Spleen (tissue), 11 donors: Measurements from ENCODE around the gene SLC26A1. TPM values are rescaled to one million over a fixed set of nuclear protein-coding genes. Genes with fewer than 3 reads are reported as not detected.

ENCODE experiments used
- DNase-seq: peaks from one replicate; pipeline ENCODE4 v3.0.0-alpha.2; 2020
- H3K27ac ChIP-seq, 8 donors: fragments of 200-600 bp; sonication (generic) in 7 of 8; 1 replicate in 4 of 8; 2 replicates in 4 of 8; pipeline versions ENCODE4 v1.5.0 to v1.8.0; 2016 to 2021; ENCODE audit warnings: inconsistent platforms in 4 of 8, mild to moderate bottlenecking in 4 of 8, moderate library complexity in 1 of 8
- H3K27me3 ChIP-seq, 7 donors: fragments of 200-600 bp; sonication (generic) in 6 of 7; replicated peaks in 1 of 7; 1 replicate in 4 of 7; 2 replicates in 3 of 7; pipeline versions ENCODE4 v1.5.0 to v1.8.0; 2016 to 2021; ENCODE audit warnings: inconsistent platforms in 3 of 7, mild to moderate bottlenecking in 1 of 7
- H3K36me3 ChIP-seq, 6 donors: fragments of 200-600 bp; sonication (generic) in 5 of 6; 1 replicate in 4 of 6; 2 replicates in 2 of 6; pipeline versions ENCODE4 v1.5.0 to v1.8.0; 2016 to 2021; ENCODE audit warnings: inconsistent platforms in 2 of 6
- H3K4me1 ChIP-seq, 6 donors: fragments of 200-600 bp; sonication (generic) in 5 of 6; 1 replicate in 3 of 6; 2 replicates in 3 of 6; pipeline versions ENCODE4 v1.5.0 to v1.8.0; 2016 to 2021; ENCODE audit warnings: inconsistent platforms in 3 of 6
- H3K4me3 ChIP-seq, 8 donors: fragments of 200-600 bp; sonication (generic) in 7 of 8; 1 replicate in 4 of 8; 2 replicates in 4 of 8; pipeline versions ENCODE4 v1.5.0 to v1.8.0; 2016 to 2021; ENCODE audit warnings: inconsistent platforms in 4 of 8, mild to moderate bottlenecking in 4 of 8, moderate library complexity in 2 of 8
- H3K9me3 ChIP-seq, 8 donors: fragments of 200-600 bp; sonication (generic) in 7 of 8; 1 replicate in 4 of 8; 2 replicates in 4 of 8; pipeline versions ENCODE4 v1.5.0 to v1.8.0; 2016 to 2021; ENCODE audit warnings: inconsistent platforms in 4 of 8
- POLR2A ChIP-seq, 3 donors: fragments of 450-650 bp; IDR thresholded peaks; one replicate each; pipeline ENCODE4 v1.5.1; 2017; ENCODE audit warnings: antibody characterized with exemption in 3 of 3, mild to moderate bottlenecking in 1 of 3
- POLR2AphosphoS5 ChIP-seq, 3 donors: sonication (generic); formaldehyde crosslinking; IDR thresholded peaks; one replicate each; pipeline ENCODE4 v1.5.1; 2017; ENCODE audit warnings: antibody characterized with exemption in 3 of 3
- WGBS, 5 donors: extraction: QIAGEN DNeasy Blood & Tissue Kit in 3 of 5; methylation state at CpG; one replicate each; pipeline versions ENCODE4 v1.1.5 to v1.1.7; 2013 to 2018; 5-methylcytosine and 5-hydroxymethylcytosine counted together
- intact Hi-C: fragments of 100-400 bp; cut with DNase I; formaldehyde crosslinking; loops from one replicate; pipeline ENCODE4 v1.15.0; 2023; ENCODE audit warnings: low total_unique reads
- polyA plus RNA-seq, 3 donors: library from polyadenylated mRNA; stranded (reverse); fragments of 200-250 nt; gene quantifications; one replicate each; pipeline ENCODE4 v1.2.1, GENCODE V29; 2013
- total RNA-seq, 7 donors: library from RNA; depleted of rRNA in 3 of 7; stranded (reverse); fragments of >200 nt in 3 of 7; fragmentation: NEBNext Ultra II Directional in 4 of 7; extraction: Animal tissue kit (Norgen Biotek cat#: 25700) in 4 of 7; gene quantifications; one replicate each; pipeline versions ENCODE4 v1.1.0 to v1.2.1, GENCODE V29; 2016 to 2021
- TF ChIP-seq, protein P1 (sequence below), 11 experiments: fragments of 200-600 bp in 7 of 11; fragments of 450-650 bp in 4 of 11; sonication (generic) in 4 of 11; IDR thresholded peaks in 8 of 11; conservative IDR thresholded peaks in 3 of 11; 1 replicate in 7 of 11; 2 replicates in 4 of 11; pipeline versions ENCODE4 v1.4.0 to v1.8.0; 2016 to 2021; ENCODE audit warnings: antibody characterized with exemption in 11 of 11, inconsistent platforms in 4 of 11, mild to moderate bottlenecking in 1 of 11
- donor health status: healthy with polysubstance abuse.
- donor health status: DM: no; HTN: no; CAD: no; lungs with moderate emphysema.
- donor health status: DM: no; HTN: no; CAD: no.
- donor health status: Bipolar disorder and iron deficiency.
- donor health status: healthy.
- donor health status: DM: no; HTN: no; CAD: no.
- donor health status: DM: yes; HTN: yes; CAD: no.

The SLC26A1 gene
- total and polyA plus RNA-seq, 10 donors = 0.07 to 0.68 (median 0.24) TPM; not detected in 1

DNA sequence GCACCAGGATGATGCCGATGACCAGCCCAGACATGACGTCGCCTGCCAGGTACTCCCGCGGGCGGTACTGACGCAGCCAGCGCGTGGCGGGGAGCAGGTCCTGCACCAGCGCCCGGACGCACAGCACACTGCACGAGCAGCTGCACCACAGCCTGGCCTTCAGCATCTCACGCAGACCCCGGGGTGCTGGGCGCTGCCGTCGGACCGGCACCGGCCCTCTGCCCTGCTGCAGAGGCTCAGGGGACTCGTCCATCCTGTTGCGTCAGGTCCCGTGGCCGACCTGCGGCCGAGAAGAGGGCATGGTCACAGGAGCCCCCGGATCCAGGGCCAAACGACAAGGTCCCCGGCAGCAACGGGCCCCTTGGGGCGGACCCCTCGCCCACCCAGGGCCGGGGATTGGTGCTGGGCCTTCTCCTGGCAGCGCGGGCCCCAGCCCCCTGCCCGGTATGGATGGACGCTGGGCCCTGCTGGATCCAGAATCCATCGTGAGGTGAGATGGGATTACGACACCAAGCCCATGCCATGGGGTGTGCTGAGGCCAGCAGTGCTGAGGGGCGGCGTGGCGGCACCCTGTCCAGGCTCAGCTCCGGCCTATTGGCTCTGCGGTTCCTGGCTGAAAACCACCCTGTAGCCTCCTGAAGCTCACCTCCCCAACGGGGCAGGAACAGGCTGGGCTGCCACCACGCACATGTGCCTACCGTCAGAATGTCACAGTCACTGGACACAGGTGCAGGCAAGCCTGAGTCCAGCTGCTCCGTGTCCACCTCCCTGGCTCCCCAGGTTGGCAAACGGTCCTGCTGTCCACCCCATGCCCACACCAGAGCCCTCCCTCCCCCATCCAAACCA lies 1.5 kb downstream of the SLC26A1 start:
- DNase-seq = no peak
- peaks cover 0 to 11% (median 4%) of the 10 kb centered on the region in 7 donors for H3K27me3 ChIP-seq
- H3K4me1 ChIP-seq = peaks cover 9 to 50% (median 35%) of the 10 kb centered on the region in 6 donors
- H3K9me3 ChIP-seq = no peaks in the 10 kb centered on the region
- no peak overlapping the region for H3K4me3 ChIP-seq
- 89 to 97% (median 95%) methylated on average over 18 to 50 of the region's 50 CpGs for WGBS, 5 donors
- H3K36me3 ChIP-seq = peaks cover 0 to 33% (median 16%) of the 10 kb centered on the region in 6 donors
- intact Hi-C loops = no loop called here
- H3K27ac ChIP-seq = peak overlapping the region in 7 of 8 donors; percentile 44 to 79 (median 60)
- TF ChIP-seq, protein P1, sequence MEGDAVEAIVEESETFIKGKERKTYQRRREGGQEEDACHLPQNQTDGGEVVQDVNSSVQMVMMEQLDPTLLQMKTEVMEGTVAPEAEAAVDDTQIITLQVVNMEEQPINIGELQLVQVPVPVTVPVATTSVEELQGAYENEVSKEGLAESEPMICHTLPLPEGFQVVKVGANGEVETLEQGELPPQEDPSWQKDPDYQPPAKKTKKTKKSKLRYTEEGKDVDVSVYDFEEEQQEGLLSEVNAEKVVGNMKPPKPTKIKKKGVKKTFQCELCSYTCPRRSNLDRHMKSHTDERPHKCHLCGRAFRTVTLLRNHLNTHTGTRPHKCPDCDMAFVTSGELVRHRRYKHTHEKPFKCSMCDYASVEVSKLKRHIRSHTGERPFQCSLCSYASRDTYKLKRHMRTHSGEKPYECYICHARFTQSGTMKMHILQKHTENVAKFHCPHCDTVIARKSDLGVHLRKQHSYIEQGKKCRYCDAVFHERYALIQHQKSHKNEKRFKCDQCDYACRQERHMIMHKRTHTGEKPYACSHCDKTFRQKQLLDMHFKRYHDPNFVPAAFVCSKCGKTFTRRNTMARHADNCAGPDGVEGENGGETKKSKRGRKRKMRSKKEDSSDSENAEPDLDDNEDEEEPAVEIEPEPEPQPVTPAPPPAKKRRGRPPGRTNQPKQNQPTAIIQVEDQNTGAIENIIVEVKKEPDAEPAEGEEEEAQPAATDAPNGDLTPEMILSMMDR (IDR thresholded peaks at IDR 0.05 in 8 of 11, conservative IDR thresholded peaks at IDR 0.05 in 3 of 11) = no peak
- TF ChIP-seq POLR2AphosphoS5 (IDR thresholded peaks at IDR 0.05) (no peak), POLR2A (IDR thresholded peaks at IDR 0.05) (no peak)

DNA sequence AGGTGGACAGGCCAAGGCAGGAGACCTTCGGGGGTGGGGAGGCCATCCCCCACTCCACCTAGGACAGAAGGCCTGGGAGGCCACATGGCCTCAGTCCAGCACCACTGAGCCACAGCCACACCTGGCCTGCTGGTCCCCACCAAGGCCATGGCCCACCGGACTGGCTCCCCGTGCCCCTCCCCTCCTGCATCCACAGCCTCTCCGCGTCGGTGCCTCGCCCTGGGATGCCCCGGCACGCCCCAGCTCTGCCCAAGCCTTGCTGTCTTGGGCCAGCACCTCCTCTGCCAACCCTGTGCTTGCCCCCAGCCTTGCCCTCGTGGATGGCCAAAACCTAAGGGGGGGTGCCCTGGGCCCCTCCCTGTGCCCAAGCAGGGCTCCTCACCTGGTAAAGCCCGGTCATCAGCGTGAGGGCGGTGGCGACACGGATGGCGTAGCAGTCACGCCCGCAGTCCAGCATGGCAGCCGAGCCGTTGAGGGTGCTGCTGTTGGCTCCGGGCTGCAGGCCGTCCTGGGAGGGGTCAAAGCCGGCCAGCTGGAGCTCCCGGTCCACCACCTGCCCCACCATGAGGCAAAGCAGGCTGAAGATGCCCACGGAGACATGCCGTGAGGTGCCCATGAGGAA lies 2.3 kb downstream of the SLC26A1 start:
- peaks cover 0 to 3% (median 0%) of the 10 kb centered on the region in 7 donors for H3K27me3 ChIP-seq

DNA sequence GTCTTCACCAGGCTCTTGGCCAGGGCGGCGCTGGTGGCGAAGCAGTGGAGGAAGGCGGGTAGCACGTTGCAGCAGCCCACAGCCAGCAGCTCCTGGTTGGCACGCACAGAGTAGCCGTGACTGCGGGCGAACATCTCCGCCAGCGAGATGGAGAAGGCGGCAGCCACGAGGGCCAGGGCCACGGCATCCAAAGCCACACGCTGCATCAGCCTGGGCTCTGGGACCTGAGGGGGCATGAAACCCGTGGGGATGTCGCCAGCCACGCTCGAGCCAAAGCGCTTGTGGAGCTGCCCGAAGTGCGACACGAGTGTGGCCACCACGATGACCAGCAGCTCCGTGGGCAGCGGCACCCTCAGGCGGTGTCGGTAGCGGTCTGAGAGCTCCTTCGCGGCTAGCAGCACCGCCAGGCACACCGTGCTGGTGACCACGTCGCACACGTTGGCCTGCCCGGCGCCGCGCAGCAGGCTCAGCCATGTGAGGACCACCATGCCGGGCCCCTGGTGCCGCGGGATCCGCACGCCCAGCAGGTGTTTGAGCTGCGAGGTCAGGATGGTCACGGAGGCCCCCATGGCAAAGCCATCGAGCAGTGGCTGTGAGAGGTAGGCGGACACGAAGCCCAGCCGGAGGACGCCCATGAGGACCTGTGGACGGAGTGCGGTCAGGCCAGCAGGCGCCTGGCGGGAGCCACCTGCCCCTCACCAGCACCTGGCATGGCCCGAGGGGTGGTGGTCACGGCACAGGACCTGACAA lies 3.3 kb downstream of the SLC26A1 start:
- intact Hi-C loops = loop anchor here (10.0 kb wide), 1 partner anchor 225 kb away; no protein-coding TSS in a partner anchor
- H3K4me1 ChIP-seq = peaks cover 24 to 65% (median 50%) of the 10 kb centered on the region in 6 donors
- H3K9me3 ChIP-seq = no peaks in the 10 kb centered on the region
- H3K4me3 ChIP-seq = no peak overlapping the region
- DNase-seq = no peak
- no peak overlapping the region for H3K27ac ChIP-seq
- no peaks in the 10 kb centered on the region for H3K27me3 ChIP-seq
- peaks cover 0 to 33% (median 16%) of the 10 kb centered on the region in 6 donors for H3K36me3 ChIP-seq
- no peak for TF ChIP-seq POLR2AphosphoS5 (IDR thresholded peaks at IDR 0.05)
- TF ChIP-seq, protein P1 (IDR thresholded peaks at IDR 0.05 in 8 of 11, conservative IDR thresholded peaks at IDR 0.05 in 3 of 11) = no peak
- TF ChIP-seq POLR2A (IDR thresholded peaks at IDR 0.05) = no peak
- WGBS, 5 donors = 95 to 97% (median 96%) methylated on average over 23 to 58 of the region's 58 CpGs

More for the DNA sequence above, 2.3 kb downstream of the SLC26A1 start:
- intact Hi-C loops = no loop called here
- TF ChIP-seq POLR2AphosphoS5 (IDR thresholded peaks at IDR 0.05) (no peak), POLR2A (IDR thresholded peaks at IDR 0.05) (no peak)
- TF ChIP-seq, protein P1 (IDR thresholded peaks at IDR 0.05 in 8 of 11, conservative IDR thresholded peaks at IDR 0.05 in 3 of 11) = no peak
- H3K27ac ChIP-seq = no peak overlapping the region
- peaks cover 0 to 33% (median 16%) of the 10 kb centered on the region in 6 donors for H3K36me3 ChIP-seq
- no peak for DNase-seq
- H3K4me3 ChIP-seq = no peak overlapping the region
- WGBS, 5 donors = 91 to 99% (median 95%) methylated on average over 21 to 26 of the region's 26 CpGs
- peaks cover 16 to 55% (median 41%) of the 10 kb centered on the region in 6 donors for H3K4me1 ChIP-seq
- no peaks in the 10 kb centered on the region for H3K9me3 ChIP-seq
